HEK293T (cell line): ENCODE results near the gene PAQR5.

Source experiments
- BHLHE40 ChIP-seq: fragments of 450-650 bp; IDR thresholded peaks from 2 replicates; pipeline ENCODE4 v1.6.1; 2016; ENCODE audit warnings: mild to moderate bottlenecking, moderate library complexity, borderline replicate concordance
- ELF4 ChIP-seq: fragments of 450-650 bp; IDR thresholded peaks from 2 replicates; pipeline ENCODE4 v1.6.1; 2017; ENCODE audit warnings: antibody characterized with exemption
- FOXA1 ChIP-seq: fragments of 450-650 bp; IDR thresholded peaks from 2 replicates; pipeline ENCODE4 v1.6.1; 2016; ENCODE audit warnings: mild to moderate bottlenecking
- FOXM1 ChIP-seq: fragments of 450-650 bp; IDR thresholded peaks from 2 replicates; pipeline ENCODE4 v1.6.1; 2017; ENCODE audit warnings: mild to moderate bottlenecking, borderline replicate concordance
- HDGF ChIP-seq: fragments of 450-650 bp; IDR thresholded peaks from 2 replicates; pipeline ENCODE4 v1.6.1; 2017; ENCODE audit warnings: antibody characterized with exemption, borderline replicate concordance
- LEF1 ChIP-seq: fragments of 450-650 bp; IDR thresholded peaks from 2 replicates; pipeline ENCODE4 v1.6.1; 2017; ENCODE audit warnings: mild to moderate bottlenecking, borderline replicate concordance
- NFRKB ChIP-seq: fragments of 450-650 bp; IDR thresholded peaks from 2 replicates; pipeline ENCODE4 v1.6.1; 2016; ENCODE audit warnings: mild to moderate bottlenecking, moderate library complexity
- PKNOX1 ChIP-seq: fragments of 450-650 bp; IDR thresholded peaks from 2 replicates; pipeline ENCODE4 v1.6.1; 2016
- SP1 ChIP-seq: fragments of 450-650 bp; IDR thresholded peaks from 2 replicates; pipeline ENCODE4 v1.6.1; 2017
- SUZ12 ChIP-seq: fragments of 450-650 bp; IDR thresholded peaks from 2 replicates; pipeline ENCODE4 v1.6.1; 2016; ENCODE audit warnings: mild to moderate bottlenecking

DNA sequence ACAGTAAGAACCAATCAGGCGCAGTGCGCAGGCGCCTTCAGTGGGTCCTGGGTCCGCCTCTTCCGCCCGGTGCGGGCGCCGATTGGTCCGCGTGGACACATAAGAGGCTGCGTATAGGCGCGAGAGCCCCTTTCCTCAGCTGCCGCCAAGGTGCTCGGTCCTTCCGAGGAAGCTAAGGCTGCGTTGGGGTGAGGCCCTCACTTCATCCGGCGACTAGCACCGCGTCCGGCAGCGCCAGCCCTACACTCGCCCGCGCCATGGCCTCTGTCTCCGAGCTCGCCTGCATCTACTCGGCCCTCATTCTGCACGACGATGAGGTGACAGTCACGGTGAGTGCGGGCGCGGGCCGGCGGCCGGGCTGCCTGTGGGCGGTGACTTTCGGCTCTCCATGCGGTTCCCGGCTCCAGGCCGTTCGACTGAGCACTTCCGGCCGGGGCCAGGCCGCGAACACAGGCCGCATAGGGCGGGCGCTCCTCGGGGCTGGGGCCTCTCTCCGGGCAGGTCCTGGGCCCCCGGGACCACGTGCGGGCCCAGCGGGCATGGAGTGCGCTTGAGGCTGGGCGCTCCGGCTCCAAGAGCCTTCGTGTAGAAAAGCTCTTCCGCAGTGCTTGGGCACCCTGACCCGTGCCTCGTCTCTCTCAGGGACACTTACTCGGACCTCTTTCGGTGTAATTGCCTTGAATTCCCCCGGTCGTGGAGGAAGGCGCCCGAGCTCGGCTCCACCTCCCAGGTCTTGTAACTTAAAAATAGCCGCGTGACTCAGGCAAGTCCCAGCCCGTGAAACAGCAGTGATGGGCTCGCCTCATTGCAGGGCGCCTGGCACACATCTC, 154.2 kb downstream of the PAQR5 start, which contains the start of gene RPLP1:
- TF ChIP-seq BHLHE40 (no peak), HDGF (no peak), FOXM1 (no peak), NFRKB (no peak), SP1 (no peak), SUZ12 (no peak), FOXA1 (no peak), PKNOX1 (no peak), LEF1 (no peak), ELF4 (peak; percentile 96)
